ENCODE data around the gene NEURL3. TPM values are rescaled to one million over a fixed set of nuclear protein-coding genes. Genes with fewer than 3 reads are reported as not detected.

NEURL3 gene
- total RNA-seq, 1 donor from 2014 or later = not detected

- H3K4me1 Mint-ChIP-seq (ENCODE audit: low read depth, unreplicated experiment) = peaks cover 7% of the 10 kb centered on the region
- peak; percentile 56 for TF ChIP-seq CTCF (IDR thresholded peaks at IDR 0.05; ENCODE audit: partially characterized antibody, unreplicated experiment)
- H3K4me3 Mint-ChIP-seq (ENCODE audit: unreplicated experiment) = peak within 1 kb of the TSS; percentile 90
- H3K27me3 Mint-ChIP-seq (ENCODE audit: unreplicated experiment) = peaks cover 5% of the 10 kb centered on the region
- no peak within 1 kb of the TSS for H3K27ac Mint-ChIP-seq (ENCODE audit: unreplicated experiment)
- H3K9me3 Mint-ChIP-seq (ENCODE audit: unreplicated experiment) = peaks cover 4% of the 10 kb centered on the region
- H3K36me3 Mint-ChIP-seq (ENCODE audit: unreplicated experiment) = no peaks in the 10 kb centered on the region
- DNase-seq = peak; percentile 88
These were observed 31.4 kb upstream of the NEURL3 start, which contains the start of gene ARID5A for GRCh38 chr2:96536445-96537065. Gene ARID5A, plus strand, starts transcription at chr2:96536752. Its CDS starts 75 bp downstream, at chr2:96536827.

GRCh38 chr2:96535331-96535730 is 30.2 kb upstream of the NEURL3 start:
- no peaks in the 10 kb centered on the region for H3K36me3 Mint-ChIP-seq (ENCODE audit: unreplicated experiment)
- no peak overlapping the region for H3K4me3 Mint-ChIP-seq (ENCODE audit: unreplicated experiment)
- no peak overlapping the region for H3K27ac Mint-ChIP-seq (ENCODE audit: unreplicated experiment)
- no peak for DNase-seq
- H3K4me1 Mint-ChIP-seq (ENCODE audit: low read depth, unreplicated experiment) = peaks cover 9% of the 10 kb centered on the region
- H3K9me3 Mint-ChIP-seq (ENCODE audit: unreplicated experiment) = peaks cover 4% of the 10 kb centered on the region
- peaks cover 5% of the 10 kb centered on the region for H3K27me3 Mint-ChIP-seq (ENCODE audit: unreplicated experiment)
- no peak for TF ChIP-seq CTCF (IDR thresholded peaks at IDR 0.05; ENCODE audit: partially characterized antibody, unreplicated experiment)

DNA sequence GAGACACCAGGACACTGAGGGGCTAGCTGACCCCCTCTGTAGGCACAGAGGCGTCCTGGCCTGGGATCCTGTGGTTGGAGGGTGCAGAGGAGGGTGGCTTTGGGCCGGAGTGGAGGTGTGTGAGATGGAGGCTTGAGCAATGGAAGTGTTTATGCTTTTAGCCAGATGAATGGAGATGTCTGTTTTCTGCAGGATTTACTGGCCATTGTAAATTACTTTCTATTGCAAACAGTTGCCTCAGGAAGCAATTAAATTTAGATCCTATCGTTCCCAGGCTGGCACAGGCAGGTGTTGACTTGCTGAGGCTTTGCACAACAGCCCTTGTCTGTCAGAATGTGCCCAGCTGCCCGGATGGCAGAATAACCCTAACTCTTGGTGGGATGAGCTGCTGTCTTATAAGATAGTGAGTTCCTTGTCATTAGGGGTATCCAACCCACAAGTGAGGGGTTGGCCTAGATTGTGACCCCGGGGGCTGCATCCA is 29.6 kb upstream of the NEURL3 start:
- TF ChIP-seq CTCF (IDR thresholded peaks at IDR 0.05; ENCODE audit: partially characterized antibody, unreplicated experiment) = no peak
- Mint-ChIP-seq H3K36me3 (ENCODE audit: unreplicated experiment) (no peaks in the 10 kb centered on the region), H3K27ac (ENCODE audit: unreplicated experiment) (no peak overlapping the region), H3K4me1 (ENCODE audit: low read depth, unreplicated experiment) (peaks cover 9% of the 10 kb centered on the region), H3K27me3 (ENCODE audit: unreplicated experiment) (peaks cover 5% of the 10 kb centered on the region), H3K4me3 (ENCODE audit: unreplicated experiment) (no peak overlapping the region), H3K9me3 (ENCODE audit: unreplicated experiment) (peaks cover 2% of the 10 kb centered on the region)
- no peak for DNase-seq

GRCh38 chr2:96534141-96534540 is 29.0 kb upstream of the NEURL3 start:
- H3K4me3 Mint-ChIP-seq (ENCODE audit: unreplicated experiment) = no peak overlapping the region
- no peak overlapping the region for H3K27ac Mint-ChIP-seq (ENCODE audit: unreplicated experiment)
- H3K27me3 Mint-ChIP-seq (ENCODE audit: unreplicated experiment) = peaks cover 4% of the 10 kb centered on the region
- no peak for TF ChIP-seq CTCF (IDR thresholded peaks at IDR 0.05; ENCODE audit: partially characterized antibody, unreplicated experiment)
- H3K36me3 Mint-ChIP-seq (ENCODE audit: unreplicated experiment) = no peaks in the 10 kb centered on the region
- peaks cover 9% of the 10 kb centered on the region for H3K4me1 Mint-ChIP-seq (ENCODE audit: low read depth, unreplicated experiment)
- no peak for DNase-seq
- H3K9me3 Mint-ChIP-seq (ENCODE audit: unreplicated experiment) = no peaks in the 10 kb centered on the region

- no peaks in the 10 kb centered on the region for H3K9me3 Mint-ChIP-seq (ENCODE audit: unreplicated experiment)
- no peak for TF ChIP-seq CTCF (IDR thresholded peaks at IDR 0.05; ENCODE audit: partially characterized antibody, unreplicated experiment)
- no peak overlapping the region for H3K4me3 Mint-ChIP-seq (ENCODE audit: unreplicated experiment)
- H3K27me3 Mint-ChIP-seq (ENCODE audit: unreplicated experiment) = peaks cover 2% of the 10 kb centered on the region
- H3K36me3 Mint-ChIP-seq (ENCODE audit: unreplicated experiment) = no peaks in the 10 kb centered on the region
- no peak for DNase-seq
- no peak overlapping the region for H3K27ac Mint-ChIP-seq (ENCODE audit: unreplicated experiment)
- H3K4me1 Mint-ChIP-seq (ENCODE audit: low read depth, unreplicated experiment) = peaks cover 10% of the 10 kb centered on the region
These were observed 28.3 kb upstream of the NEURL3 start for GRCh38 chr2:96533292-96534073.
